ENCODE measurements around the gene ZCCHC24.

The ZCCHC24 gene

DNA sequence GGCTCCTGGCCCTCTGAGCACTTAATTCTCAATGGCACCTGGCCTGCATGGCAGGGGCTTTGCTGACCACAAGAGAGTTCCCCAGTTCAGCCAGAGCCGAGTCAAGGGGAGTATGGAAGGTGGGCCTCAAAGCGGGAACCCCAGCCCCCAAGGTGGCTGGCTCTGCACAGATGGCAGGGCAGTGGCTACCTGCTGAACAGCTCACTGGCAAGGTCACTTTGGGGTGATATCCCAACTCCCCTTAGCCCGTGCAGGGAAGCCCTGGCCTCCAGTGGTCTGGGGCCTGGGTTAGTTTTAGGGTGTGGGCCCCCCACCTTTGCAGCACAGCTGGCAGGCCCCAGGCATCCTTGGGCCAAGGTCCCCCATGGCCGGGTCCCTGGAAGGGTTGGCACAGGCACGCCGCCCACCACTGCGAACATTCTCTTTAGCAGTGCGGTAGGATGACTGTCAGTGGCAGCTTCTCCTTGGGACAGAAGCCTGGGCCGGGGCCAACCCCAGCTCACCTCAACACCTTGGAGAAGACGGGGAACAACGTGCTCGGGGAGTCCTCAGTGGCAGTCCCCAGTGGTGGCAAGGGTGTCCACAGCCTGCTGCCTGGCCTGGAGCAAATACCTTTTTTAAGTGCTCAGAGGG lies 61.3 kb downstream of the ZCCHC24 start:
- DNase-seq (ENCODE audit: low spot score): no peak

GRCh38 chr10:79382491-79382941 lies 62.9 kb downstream of the ZCCHC24 start:
- peak; percentile 46 for DNase-seq (ENCODE audit: low spot score)

GRCh38 chr10:79381804-79382221 lies 63.6 kb downstream of the ZCCHC24 start:
- DNase-seq (ENCODE audit: low spot score): peak; percentile 41

DNA sequence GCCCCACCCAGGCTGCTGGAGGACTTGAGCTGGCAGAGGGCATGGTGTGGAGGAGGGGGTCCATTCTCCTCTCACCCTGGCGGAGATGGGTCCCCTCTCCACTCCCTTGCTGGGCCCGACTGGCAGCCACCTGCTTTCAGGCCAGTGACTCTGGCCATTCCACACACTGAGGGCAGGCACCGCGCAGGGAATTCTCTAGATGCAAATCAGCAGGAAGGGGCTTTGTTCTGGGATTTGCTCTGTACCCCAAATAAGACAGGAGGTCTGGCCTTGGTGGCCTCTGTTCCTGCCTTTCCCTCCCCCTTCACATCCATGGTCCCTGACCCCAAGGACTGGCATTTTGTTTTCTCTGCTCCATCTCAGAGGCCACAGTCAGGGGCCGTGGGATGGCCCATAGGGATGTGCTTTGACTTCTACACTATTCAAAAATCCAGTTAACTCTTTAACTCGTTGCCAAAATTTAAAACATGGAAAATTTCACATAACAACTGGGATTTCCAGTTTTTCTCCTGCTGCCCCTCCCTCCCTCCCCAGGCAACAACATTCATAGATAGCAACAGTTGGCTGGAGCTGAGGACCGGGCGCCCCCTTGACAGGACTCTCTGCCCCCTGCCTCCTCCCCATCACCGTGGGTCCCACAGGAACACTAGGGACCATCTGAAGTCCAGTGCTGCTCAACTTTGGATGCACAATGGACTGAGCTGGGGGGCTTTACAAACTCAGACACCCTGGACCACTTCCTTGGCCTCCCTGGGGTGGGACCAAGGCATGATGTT lies 64.3 kb downstream of the ZCCHC24 start:
- no peak for DNase-seq (ENCODE audit: low spot score)

DNA sequence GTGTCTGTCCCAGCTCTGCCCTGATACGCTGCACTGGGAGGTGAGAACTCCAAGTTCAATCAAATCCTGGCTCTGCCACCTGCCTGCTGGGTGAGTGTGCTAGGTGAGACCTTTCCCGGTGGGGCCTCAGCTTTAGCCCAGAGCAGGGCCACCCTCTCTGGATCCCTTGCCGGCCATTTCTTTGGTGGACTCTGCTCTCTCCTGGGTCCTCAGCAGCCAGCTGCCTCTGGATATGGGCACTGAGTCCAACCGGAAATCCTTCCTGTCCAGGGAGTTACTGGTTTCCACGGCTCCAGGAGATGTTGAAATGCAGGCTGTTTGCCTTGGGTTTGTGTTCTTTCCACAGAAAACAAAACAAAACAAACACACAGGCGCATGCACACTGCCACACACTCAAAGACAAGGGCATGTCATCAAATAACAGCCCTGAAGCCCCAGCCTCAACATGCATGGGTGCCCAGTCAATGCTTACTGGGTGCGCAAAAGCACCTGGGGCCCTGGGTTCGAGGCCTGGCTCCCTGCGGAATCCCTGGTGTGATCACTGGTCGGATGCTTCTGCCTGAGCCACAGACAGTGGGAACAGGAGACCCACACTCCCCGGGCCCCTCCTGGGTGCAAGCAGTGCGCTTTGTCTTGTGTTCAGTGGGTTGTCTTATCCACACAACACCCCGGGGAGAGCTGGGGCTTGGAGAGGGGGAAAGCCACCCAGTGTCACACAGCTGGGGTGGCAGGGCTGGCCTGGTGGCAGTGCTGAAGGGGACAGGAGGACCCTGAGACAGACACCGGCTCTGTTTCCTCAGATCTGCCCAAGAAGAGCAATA lies 65.1 kb downstream of the ZCCHC24 start:
- DNase-seq (ENCODE audit: low spot score): peak; percentile 38

- peak; percentile 44 for DNase-seq (ENCODE audit: low spot score)
These were observed 65.8 kb downstream of the ZCCHC24 start for GRCh38 chr10:79379512-79380124.

- peak; percentile 36 for DNase-seq (ENCODE audit: low spot score)
These were observed 66.5 kb downstream of the ZCCHC24 start for GRCh38 chr10:79378647-79379511.

DNA sequence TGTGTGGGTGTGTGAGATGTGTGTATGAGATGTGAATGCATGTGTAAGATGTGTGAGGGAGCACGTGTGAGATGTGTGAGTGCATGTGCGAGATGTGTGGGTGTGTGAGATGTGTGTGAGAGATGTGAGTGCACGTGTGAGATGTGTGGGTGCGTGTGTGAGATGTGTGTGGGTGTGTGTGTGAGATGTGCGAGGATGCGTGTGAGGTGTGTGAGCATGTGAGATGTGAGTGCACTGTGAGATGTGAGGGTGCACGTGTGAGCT lies 67.1 kb downstream of the ZCCHC24 start:
- no peak for DNase-seq (ENCODE audit: low spot score)

DNA sequence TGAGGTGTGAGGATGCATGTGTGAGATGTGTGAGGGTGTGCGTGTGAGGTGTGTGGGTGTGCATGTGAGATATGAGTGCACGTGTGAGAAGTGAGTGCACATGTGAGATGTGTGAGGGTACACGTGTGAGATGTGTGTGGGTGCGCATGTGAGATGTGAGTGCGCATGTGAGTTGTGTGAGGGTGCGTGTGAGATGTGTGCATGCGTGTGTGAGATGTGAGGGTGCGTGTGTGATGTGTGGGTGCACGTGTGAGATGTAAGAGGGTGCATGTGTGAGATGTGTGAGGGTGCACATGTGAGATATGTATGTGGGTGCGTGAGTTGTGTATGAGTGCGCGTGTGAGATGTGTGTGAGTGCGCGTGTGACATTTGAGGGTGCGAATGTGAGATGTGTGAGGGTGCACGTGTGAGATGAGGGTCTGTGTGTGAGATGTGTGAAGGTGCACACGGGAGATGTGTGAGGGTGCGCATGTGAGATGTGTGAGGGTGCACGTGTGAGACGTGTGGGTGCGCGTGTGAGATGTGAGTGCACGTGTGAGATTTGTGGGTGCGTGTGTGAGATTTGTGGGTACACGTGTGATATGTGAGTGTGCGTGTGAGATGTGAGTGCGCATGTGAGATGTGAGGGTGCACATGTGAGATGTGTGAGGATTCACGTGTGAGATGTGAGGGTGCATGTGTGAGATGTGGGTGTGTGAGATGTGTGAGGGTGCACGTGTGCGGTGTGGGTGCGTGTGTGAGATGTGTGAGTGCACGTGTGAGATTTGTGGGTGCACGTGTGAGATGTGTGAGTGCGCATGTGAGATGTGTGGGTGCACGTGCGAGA lies 67.7 kb downstream of the ZCCHC24 start:
- peak; percentile 29 for DNase-seq (ENCODE audit: low spot score)

GRCh38 chr10:79376751-79377556 lies 68.5 kb downstream of the ZCCHC24 start:
- no peak for DNase-seq (ENCODE audit: low spot score)

DNA sequence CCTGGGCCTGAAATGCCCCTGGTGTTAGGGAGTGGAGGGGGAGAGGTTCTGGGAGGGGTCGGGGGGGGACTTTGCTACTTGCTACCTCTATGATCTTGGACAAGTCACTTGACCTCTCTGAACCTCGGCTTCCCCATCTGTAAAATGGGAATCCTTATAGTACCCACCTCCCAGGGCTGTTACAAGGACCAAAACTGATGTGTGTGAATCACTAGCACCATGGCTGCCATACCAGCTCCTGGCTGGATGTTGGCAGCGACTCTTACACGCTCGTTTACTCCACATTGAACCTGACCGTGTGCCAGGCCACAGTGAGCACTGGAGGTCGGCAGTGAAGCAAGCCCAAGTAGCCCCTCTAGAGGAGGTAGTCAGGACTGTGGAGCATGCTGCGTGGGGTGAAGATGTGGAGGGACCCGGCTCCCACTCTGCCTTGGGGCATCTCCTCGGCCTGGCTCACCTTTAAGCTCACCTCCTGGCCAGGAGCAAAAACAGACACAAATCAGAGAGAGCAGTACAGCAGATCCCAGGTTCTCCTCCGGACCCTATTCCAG lies 69.3 kb downstream of the ZCCHC24 start:
- no peak for DNase-seq (ENCODE audit: low spot score)

DNA sequence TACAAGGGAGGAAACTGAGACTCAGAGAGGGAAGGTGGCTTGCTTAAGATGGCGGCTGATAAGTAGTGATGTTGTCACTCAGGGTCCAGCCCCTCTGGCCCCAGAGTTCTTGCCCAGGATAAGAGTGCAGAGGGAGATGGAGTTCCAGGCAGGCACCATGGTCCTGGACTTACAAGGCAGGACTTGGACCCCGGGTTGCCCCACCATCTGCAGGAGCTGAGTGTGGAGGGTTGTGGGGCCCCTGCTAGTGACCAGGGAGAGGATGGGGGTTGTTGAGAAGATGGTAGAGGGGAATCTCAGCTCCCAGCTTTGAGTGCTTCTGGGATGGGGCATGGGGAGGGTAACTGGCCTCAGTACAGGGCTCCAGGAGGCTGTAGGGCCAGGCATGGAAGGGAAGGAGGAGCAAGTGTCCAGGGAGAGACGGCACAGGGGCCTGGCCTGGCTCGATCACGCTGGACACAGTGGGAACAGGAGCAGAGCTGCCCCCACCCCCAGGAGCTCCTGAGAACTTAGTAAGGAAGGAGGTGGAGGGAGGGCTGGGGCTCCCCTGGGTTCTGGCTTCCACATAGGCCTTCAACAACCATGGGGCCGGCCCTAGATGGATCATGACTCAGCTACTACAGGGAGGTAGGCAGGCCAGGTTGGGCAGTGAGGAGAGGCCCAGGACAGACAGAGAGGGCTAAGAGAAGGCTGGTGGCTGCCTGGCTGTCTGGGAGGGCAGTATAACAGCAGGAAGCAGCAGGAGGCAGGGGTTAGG lies 69.9 kb downstream of the ZCCHC24 start:
- peak; percentile 43 for DNase-seq (ENCODE audit: low spot score)

DNA sequence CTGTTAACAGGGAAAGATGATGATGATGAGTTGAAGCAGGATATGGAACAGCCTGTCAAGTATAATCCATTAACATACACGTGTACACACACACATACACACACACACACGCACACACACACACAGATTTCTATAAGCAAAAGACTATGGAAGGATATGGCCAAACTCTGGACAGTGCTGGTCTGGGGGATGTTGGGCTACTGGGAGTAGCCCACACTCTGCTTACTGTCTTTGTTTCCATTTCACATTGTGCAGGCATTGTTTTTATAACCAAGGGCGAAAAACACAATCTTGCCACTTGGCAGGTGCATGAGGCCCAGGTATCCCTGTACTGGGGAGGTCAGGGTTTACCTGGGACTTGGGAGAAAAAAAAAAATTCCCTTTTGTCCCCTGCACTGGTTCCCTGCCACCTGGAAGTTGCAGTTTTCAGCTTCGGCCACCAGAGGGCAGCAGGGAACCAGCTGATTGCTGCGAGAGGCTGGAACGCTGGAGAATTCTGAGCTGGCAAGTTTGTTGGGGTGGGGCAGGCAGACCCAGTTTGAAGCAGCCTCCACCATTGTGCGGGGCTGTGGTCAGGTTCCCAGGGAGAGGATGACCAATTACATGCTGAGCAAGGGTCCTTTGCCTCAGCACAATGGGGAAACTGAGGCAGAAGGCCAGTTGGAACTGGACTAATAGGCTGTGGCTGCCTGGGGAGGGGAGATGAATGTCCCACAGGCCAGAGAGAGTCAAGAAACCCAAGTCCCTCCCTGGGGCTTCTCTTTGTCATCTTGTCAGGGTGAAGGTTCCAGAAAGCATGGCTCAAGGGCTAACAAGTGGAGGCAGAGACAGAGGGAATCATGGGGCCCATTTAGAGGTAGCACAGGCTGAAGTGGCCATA lies 70.9 kb downstream of the ZCCHC24 start:
- peak; percentile 88 for DNase-seq (ENCODE audit: low spot score)

- DNase-seq (ENCODE audit: low spot score): no peak
These were observed 72.6 kb downstream of the ZCCHC24 start for GRCh38 chr10:79372871-79373270.

DNA sequence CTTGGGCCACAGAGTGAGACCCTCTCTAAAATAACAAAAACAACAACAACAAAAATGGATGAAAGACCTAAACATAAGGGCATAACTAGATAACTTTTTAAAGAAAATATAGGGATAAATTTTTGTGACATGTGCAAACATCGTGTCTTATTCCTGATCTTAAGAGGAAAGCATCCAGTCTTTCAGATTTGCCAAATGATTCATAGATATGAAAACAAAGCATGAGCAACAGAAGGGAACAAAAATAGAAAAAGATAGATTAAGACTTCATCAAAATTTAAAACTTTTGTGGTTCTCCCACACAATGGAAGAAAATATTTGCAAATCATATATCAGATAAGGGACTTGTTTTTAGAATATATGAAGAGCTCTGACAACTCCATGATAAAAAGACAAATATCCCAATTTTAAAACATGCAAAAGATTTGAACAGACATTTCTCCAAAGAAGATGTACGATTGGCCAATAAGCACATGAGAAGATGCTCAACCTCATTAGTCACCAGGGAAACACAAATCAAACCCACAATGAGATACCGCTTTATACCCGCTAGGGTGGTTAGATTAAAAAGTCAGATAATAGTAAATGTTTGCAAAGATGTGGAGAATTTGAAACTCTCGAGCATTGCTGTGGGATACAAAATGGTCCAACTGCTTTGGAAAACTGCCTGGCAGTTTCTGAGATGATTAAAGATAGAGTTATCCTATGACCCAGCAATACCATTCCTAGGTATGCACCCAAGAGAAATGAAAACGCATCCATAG lies 77.8 kb downstream of the ZCCHC24 start:
- DNase-seq (ENCODE audit: low spot score): no peak

GRCh38 chr10:79361726-79362397 lies 83.6 kb downstream of the ZCCHC24 start:
- no peak for DNase-seq (ENCODE audit: low spot score)
